Lower leg skin (tissue), 4 donors: ENCODE data around the gene ZNF503. TPM values are rescaled to one million over a fixed set of nuclear protein-coding genes. Genes with fewer than 3 reads are reported as not detected.

Source experiments
- DNase-seq, 2 donors: peaks; one replicate each; pipeline ENCODE4 v3.0.0-alpha.2; 2019; ENCODE audit warnings: low spot score in 2 of 2
- H3K4me3 ChIP-seq: fragments of 200-600 bp; sonication (generic); 2 replicates; pipeline ENCODE4 v1.5.1; 2017; ENCODE audit warnings: mild to moderate bottlenecking, low read depth; ENCODE audit not compliant: poor library complexity, severe bottlenecking
- CTCF ChIP-seq, 3 donors: fragments of 450-650 bp; IDR thresholded peaks; one replicate each; pipeline ENCODE4 v1.5.1; 2016; ENCODE audit warnings: antibody characterized with exemption in 3 of 3, mild to moderate bottlenecking in 3 of 3, moderate library complexity in 2 of 3
- POLR2A ChIP-seq, 2 donors: fragments of 450-650 bp; IDR thresholded peaks; one replicate each; pipeline ENCODE4 v1.6.1; 2016 to 2017; ENCODE audit warnings: antibody characterized with exemption in 2 of 2, mild to moderate bottlenecking in 1 of 2, moderate library complexity in 1 of 2
- WGBS, 2 donors: methylation state at CpG; one replicate each; pipeline ENCODE4 v1.1.5; 2018; 5-methylcytosine and 5-hydroxymethylcytosine counted together
- intact Hi-C: fragments of 100-400 bp; cut with DNase I; formaldehyde crosslinking; loops from one replicate; pipeline ENCODE4 v1.15.0; 2023; ENCODE audit warnings: low total_unique reads
- total RNA-seq, 4 donors: library from RNA; depleted of rRNA; stranded (reverse); fragments of >200 nt; gene quantifications; one replicate each; pipeline ENCODE4 v1.1.0, GENCODE V29; 2016

ZNF503 gene
- total RNA-seq, 4 donors from 2014 or later: 4.8 to 8.6 (median 7.4) TPM

- 67 to 70% methylated on average over 1 of the region's 1 CpG for WGBS, 2 donors
- TF ChIP-seq CTCF (IDR thresholded peaks at IDR 0.05) (no peak), POLR2A (IDR thresholded peaks at IDR 0.05) (no peak)
- intact Hi-C loops: no loop called here
- no peak for DNase-seq
- H3K4me3 ChIP-seq: no peak overlapping the region
These were observed 45.9 kb downstream of the ZNF503 start for GRCh38 chr10:75355706-75356105.

- intact Hi-C loops: no loop called here
- no peak overlapping the region for H3K4me3 ChIP-seq
- WGBS, 2 donors: 58 to 61% methylated on average over 5 to 7 of the region's 7 CpGs
- TF ChIP-seq CTCF (IDR thresholded peaks at IDR 0.05) (no peak), POLR2A (IDR thresholded peaks at IDR 0.05) (no peak)
- peak in 1 of 2 donors; percentile 45 for DNase-seq
These were observed 48.4 kb downstream of the ZNF503 start for GRCh38 chr10:75353183-75353582.

GRCh38 chr10:75352650-75353049, 48.9 kb downstream of the ZNF503 start:
- 53 to 84% methylated on average over 4 to 5 of the region's 5 CpGs for WGBS, 2 donors
- DNase-seq: peak in 1 of 2 donors; percentile 36
- intact Hi-C loops: no loop called here
- TF ChIP-seq POLR2A (IDR thresholded peaks at IDR 0.05) (no peak), CTCF (IDR thresholded peaks at IDR 0.05) (no peak)
- H3K4me3 ChIP-seq: no peak overlapping the region

- DNase-seq: no peak
- intact Hi-C loops: no loop called here
- no peak overlapping the region for H3K4me3 ChIP-seq
- WGBS, 2 donors: 94 to 97% methylated on average over 3 of the region's 3 CpGs
- TF ChIP-seq POLR2A (IDR thresholded peaks at IDR 0.05) (no peak), CTCF (IDR thresholded peaks at IDR 0.05) (no peak)
These were observed 49.9 kb downstream of the ZNF503 start for GRCh38 chr10:75351637-75352036.

- TF ChIP-seq CTCF (IDR thresholded peaks at IDR 0.05) (no peak), POLR2A (IDR thresholded peaks at IDR 0.05) (no peak)
- WGBS, 2 donors: 96 to 98% methylated on average over 4 of the region's 4 CpGs
- intact Hi-C loops: no loop called here
- H3K4me3 ChIP-seq: no peak overlapping the region
- DNase-seq: no peak
These were observed 50.8 kb downstream of the ZNF503 start for GRCh38 chr10:75350791-75351190.

Other genes starting within 250 kb of the ZNF503 start
- 100 to 1,000 TPM; 121 to 145 (median 140) TPM for gene VDAC2, start 191.0 kb downstream of the ZNF503 start, total RNA-seq
- gene COMTD1, start 165.8 kb downstream of the ZNF503 start, total RNA-seq: 100 to 1,000 TPM in 1 of 4 donors, 10 to 100 TPM in 3; 57.1 to 115 (median 71.5) TPM
- gene LRMDA, start 29.9 kb upstream of the ZNF503 start, total RNA-seq: 1 to 10 TPM in 3 of 4 donors, under 1 TPM in 1; 0.76 to 6.4 (median 1.3) TPM